NCI-H1048 (cell line): ENCODE measurements around the gene DAZL.
A peak's percentile ranks its signal among the peaks of the same experiment; 100 is the strongest.
"Not testable (repeated sequence)": the region's sequence is repeated elsewhere in the genome, so short reads cannot be mapped to it uniquely, and the experiment has no call there.

ENCODE experiments used
- DNase-seq: peaks from one replicate; lab custom pipeline; 2025; lab: John Stamatoyannopoulos, UW

The DAZL gene, protein sequence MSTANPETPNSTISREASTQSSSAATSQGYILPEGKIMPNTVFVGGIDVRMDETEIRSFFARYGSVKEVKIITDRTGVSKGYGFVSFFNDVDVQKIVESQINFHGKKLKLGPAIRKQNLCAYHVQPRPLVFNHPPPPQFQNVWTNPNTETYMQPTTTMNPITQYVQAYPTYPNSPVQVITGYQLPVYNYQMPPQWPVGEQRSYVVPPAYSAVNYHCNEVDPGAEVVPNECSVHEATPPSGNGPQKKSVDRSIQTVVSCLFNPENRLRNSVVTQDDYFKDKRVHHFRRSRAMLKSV

GRCh38 chr3:16604887-16605602, at the start of gene DAZL:
Gene DAZL (minus strand): TSS chr3:16605423. CDS start chr3:16605205, 218 bp downstream.
- no peak for DNase-seq

GRCh38 chr3:16654976-16655375, 49.8 kb upstream of the DAZL start:
- DNase-seq: no peak

- DNase-seq: no peak
Observed at GRCh38 chr3:16653712-16654111, 48.5 kb upstream of the DAZL start.

DNA sequence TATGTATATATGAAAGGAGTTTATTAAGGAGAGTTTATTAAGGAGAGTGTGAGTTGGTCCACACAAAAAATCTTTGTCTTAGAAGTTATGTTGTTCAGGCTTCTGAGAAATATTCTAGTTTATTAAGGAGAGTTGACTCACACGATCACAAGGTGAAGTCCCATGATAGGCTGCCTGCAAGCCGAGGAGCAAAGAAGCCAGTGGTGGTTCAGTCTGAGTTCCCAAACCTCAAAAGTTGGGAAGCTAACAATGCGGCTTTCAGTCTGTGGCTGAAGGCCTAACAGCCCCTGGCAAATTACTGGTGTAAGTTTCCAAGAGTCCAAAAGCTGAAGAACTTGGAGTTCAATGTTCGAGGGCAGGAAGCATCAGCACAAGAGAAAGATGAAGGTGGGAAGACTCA, 42.4 kb upstream of the DAZL start:
- DNase-seq: no peak

DNA sequence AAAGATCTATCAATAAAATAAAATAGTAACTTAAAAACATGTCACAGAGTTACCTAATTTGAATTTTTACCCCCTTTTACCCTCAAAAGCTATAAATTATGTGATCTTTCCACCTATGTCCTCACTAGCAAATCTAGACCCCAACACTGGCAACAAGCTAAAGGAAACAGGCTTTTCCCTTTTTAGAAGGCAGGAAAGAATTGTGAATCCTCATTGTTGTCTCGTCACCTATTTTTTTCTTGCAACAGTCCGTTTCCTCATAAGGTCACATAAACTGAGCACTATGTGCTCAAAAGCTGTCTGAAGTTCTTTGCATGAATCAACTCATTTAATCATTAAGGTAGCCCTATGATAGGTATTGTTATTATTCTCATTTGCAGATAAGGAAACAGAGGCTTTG, 34.6 kb upstream of the DAZL start:
- DNase-seq: no peak

- no peak for DNase-seq
Observed at GRCh38 chr3:16633948-16634347, 28.7 kb upstream of the DAZL start.

- DNase-seq: no peak
Observed at GRCh38 chr3:16632395-16632794, 27.2 kb upstream of the DAZL start.

GRCh38 chr3:16618721-16619120, 13.5 kb upstream of the DAZL start:
- no peak for DNase-seq

DNA sequence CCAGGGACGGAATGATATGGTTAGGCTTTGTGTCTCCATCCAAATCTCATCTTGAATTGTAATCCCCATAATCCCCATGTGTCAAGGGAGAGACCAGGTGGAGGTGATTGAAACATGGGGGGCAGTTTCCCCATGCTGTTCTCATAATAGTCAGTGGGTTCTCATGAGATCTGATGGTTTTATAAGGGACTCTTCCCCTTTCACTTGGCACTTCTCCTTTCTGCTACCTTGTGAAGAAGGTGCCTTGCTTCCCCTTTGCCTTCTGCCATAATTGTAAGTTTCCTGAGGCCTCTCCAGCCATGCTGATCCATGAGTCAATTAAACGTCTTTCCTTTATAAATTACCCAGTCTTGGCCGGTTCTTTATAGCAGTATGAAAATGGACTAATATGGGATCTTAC, 11.9 kb upstream of the DAZL start:
- DNase-seq: not testable (repeated sequence)

- no peak for DNase-seq
Observed at GRCh38 chr3:16616083-16616482, 10.9 kb upstream of the DAZL start.

- no peak for DNase-seq
Observed at GRCh38 chr3:16614033-16615031, 9.1 kb upstream of the DAZL start.

DNA sequence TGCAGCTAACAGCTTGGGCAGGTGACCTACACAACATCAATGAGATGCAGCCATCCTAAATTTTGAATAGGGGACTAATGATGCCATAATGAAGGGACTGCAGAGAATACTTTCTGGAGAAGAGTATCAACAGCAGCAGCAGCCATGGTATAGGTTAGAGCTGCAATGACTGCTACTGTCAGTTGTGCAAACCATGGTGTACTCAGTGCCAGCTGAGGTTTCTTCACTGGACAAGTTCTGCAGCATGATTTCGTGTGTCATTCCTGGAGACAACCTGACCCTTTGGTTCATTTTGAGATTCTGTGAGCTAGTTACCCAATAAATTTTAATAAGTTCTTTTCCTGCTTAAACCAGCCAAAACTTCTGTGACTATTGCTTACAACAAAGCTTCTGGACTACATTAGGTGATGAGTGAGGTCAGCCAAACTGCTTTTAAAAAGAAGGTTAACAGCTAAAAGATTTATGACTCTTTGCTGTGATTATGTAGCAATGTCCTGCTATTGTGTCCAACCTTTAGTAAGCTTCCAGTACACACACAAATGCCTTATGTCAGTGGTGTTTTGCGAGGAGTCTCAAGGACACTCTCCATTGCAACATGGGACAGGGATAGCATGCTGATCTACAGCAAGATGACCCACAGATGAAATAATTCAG, 4.8 kb upstream of the DAZL start:
- no peak for DNase-seq

DNA sequence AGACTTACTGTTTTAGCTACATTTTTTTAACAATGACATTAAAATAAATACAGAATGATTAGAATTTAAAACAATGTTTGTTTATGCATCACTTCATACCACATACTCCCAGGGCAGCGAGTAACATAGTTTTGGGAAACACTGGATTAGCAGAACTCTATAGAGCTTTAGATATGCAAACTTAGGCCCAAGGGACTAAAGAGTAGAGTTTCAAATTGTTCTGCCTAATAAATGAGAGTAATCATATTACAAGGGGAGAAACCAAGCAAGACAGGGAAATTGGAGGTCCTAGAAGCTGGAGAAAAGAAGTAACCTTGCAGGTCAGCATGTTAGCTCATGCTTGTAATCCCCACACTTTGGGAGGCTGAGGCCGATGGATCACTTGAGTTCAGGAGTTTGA, 3.6 kb upstream of the DAZL start:
- DNase-seq: no peak

DNA sequence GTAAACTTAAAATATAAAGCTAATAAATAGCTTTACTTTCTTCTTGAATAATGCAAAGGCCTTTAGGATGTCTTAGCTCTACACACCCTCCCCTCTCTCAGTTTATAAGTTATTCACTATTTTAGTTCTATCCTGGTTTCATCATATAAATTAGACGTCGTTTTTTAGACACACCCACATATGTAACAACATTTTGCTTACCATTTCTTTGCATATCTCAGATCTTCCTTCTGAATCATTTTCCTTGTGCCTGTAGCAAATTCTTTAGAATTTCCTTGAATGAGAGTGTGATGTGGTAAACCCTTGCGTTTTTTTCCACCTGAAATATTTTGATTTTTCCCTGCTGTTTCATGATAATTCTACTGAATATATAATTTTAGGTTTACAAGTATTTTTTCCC, 2.5 kb upstream of the DAZL start:
- DNase-seq: no peak

GRCh38 chr3:16606398-16606797, 1.2 kb upstream of the DAZL start:
- DNase-seq: no peak

DNA sequence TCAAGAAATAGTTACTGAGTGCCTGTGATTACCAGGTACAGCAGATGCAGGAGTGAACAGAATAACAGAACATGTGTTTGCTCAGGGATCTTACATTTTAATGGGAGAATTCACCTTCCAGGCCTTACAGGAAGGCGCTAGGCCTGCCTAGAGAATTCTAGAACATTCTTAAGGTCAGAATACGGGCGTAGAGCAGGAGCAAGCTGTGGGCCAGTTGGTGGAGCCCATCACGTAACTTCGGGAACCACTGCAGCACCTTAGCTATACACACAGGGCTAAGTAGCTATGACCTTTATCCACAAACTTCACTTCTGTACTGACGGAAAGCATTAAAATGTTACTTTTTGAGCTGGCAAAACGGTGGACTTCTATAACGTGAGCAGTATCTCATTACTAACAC, 743 bp upstream of the DAZL start:
- DNase-seq: no peak

GRCh38 chr3:16604433-16604832, 790 bp downstream of the DAZL start:
- no peak for DNase-seq

GRCh38 chr3:16601537-16602005, 3.7 kb downstream of the DAZL start:
- no peak for DNase-seq

DNA sequence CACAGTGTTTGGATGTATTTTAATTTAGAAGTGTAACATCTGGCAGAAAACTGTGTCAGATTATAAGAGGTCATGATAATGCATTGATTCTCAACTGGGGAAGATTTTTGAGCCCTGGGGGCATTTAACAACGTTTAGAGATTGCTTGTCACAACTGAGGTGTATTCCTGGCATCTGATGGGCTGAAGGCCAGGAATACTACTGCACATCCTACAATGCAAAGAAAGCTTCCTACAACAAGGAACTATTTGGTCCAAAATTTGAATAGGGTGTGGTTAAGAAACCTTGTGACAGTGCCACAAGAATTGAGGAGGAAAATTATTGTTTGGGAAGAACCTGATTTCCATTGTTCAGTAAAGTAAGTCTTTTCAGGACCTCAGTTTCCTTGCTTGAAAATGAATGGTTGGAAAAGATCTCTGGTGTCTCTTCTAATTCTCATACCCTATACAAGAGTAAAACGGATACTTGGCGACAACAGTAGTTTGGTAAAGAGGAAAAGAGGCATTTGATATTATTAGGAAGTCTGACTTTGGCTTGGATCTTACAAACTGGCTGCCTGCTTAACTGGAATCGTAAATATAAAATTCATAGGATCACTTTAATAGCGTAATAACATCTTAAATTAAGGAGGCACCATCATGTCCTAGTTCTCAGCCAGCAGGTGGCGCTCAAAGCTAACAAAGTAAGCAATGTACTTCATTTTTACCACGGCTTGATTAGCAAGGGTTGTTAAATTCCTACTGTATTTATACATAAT, 4.3 kb downstream of the DAZL start:
- peak; percentile 72 for DNase-seq

DNA sequence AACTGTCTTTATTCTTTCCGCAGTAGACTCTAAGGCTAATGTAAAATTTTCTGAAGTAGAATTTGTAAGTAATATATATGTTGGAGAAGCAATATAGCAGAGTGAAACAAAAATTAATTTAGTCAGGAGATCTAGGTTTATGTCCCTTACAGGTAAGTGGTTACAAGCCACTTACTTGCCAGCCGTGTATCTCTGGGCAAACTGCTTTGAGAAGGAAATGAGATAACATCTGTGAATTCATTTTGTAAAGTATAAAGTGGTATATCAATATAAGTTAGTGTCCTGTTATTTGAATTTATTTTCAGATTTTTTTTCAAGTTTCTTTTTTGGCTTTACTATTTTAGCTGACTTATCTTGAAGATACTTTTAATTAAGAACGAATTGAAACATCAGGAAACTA, 5.5 kb downstream of the DAZL start:
- DNase-seq: no peak
